ENCODE measurements around the gene SHROOM3.
"Not testable (repeated sequence)": the region's sequence is repeated elsewhere in the genome, so short reads cannot be mapped to it uniquely, and the experiment has no call there.

The SHROOM3 gene

GRCh38 chr4:76600447-76600846 is 165.4 kb downstream of the SHROOM3 start:
- no peak for DNase-seq (ENCODE audit: low read depth in 2 of 2)
- H3K4me3 ChIP-seq (replicated peaks in 1 of 2; ENCODE audit: low read depth in 2 of 2, low read length in 2 of 2) = no peak overlapping the region
- no peak for TF ChIP-seq CTCF (IDR thresholded peaks at IDR 0.05; ENCODE audit: low read depth, low read length)

GRCh38 chr4:76601791-76602190 is 166.8 kb downstream of the SHROOM3 start:
- TF ChIP-seq CTCF (IDR thresholded peaks at IDR 0.05; ENCODE audit: low read depth, low read length) = no peak
- DNase-seq (ENCODE audit: low read depth in 2 of 2) = peak; percentile 67 to 83
- H3K4me3 ChIP-seq (replicated peaks in 1 of 2; ENCODE audit: low read depth in 2 of 2, low read length in 2 of 2) = no peak overlapping the region

GRCh38 chr4:76605099-76605563 is 170.1 kb downstream of the SHROOM3 start:
- H3K4me3 ChIP-seq (replicated peaks in 1 of 2; ENCODE audit: low read depth in 2 of 2, low read length in 2 of 2) = no peak overlapping the region
- no peak for DNase-seq (ENCODE audit: low read depth in 2 of 2)
- TF ChIP-seq CTCF (IDR thresholded peaks at IDR 0.05; ENCODE audit: low read depth, low read length) = no peak

GRCh38 chr4:76606645-76607265 is 171.7 kb downstream of the SHROOM3 start:
- no peak for DNase-seq (ENCODE audit: low read depth in 2 of 2)
- TF ChIP-seq CTCF (IDR thresholded peaks at IDR 0.05; ENCODE audit: low read depth, low read length) = no peak
- no peak overlapping the region for H3K4me3 ChIP-seq (replicated peaks in 1 of 2; ENCODE audit: low read depth in 2 of 2, low read length in 2 of 2)

- peak; percentile 23 to 54 for DNase-seq (ENCODE audit: low read depth in 2 of 2)
- TF ChIP-seq CTCF (IDR thresholded peaks at IDR 0.05; ENCODE audit: low read depth, low read length) = no peak
- no peak overlapping the region for H3K4me3 ChIP-seq (replicated peaks in 1 of 2; ENCODE audit: low read depth in 2 of 2, low read length in 2 of 2)
Observed at GRCh38 chr4:76607266-76607799, 172.3 kb downstream of the SHROOM3 start.

GRCh38 chr4:76607846-76608245 is 172.8 kb downstream of the SHROOM3 start:
- no peak overlapping the region for H3K4me3 ChIP-seq (replicated peaks in 1 of 2; ENCODE audit: low read depth in 2 of 2, low read length in 2 of 2)
- TF ChIP-seq CTCF (IDR thresholded peaks at IDR 0.05; ENCODE audit: low read depth, low read length) = no peak
- DNase-seq (ENCODE audit: low read depth in 2 of 2) = no peak

- DNase-seq (ENCODE audit: low read depth in 2 of 2) = not testable (repeated sequence)
Observed at GRCh38 chr4:76608549-76608948, 173.5 kb downstream of the SHROOM3 start.

More at GRCh38 chr4:76608549-76608948, 173.5 kb downstream of the SHROOM3 start:
- H3K4me3 ChIP-seq (replicated peaks in 1 of 2; ENCODE audit: low read depth in 2 of 2, low read length in 2 of 2) = not testable (repeated sequence)
